HEK293 (cell line): ENCODE measurements around the gene ARHGAP45.
A peak's percentile ranks its signal among the peaks of the same experiment; 100 is the strongest.

Experiments
- CTCF ChIA-PET: fragments of 350-600 bp; formaldehyde crosslinking; extraction: SDS; loops from one replicate; lab custom pipeline; 2021; ENCODE audit warnings: antibody characterized with exemption; lab: Yijun Ruan, JAX
- POLR2A ChIA-PET: fragments of 300-600 bp; formaldehyde crosslinking; extraction: SDS; loops from one replicate; lab custom pipeline; 2020; ENCODE audit warnings: antibody characterized with exemption, inconsistent platforms; lab: Yijun Ruan, JAX
- H3K27ac ChIP-seq: fragments of 200-500 bp; sonication (Bioruptor generic); 2 replicates; pipeline ENCODE4 v1.5.1; 2014; ENCODE audit warnings: low read depth, low read length, control low read depth, inconsistent platforms; ENCODE audit errors: extremely low read depth
- H3K36me3 ChIP-seq, 2 experiments: fragments of 200-500 bp in 1 of 2; sonication (Bioruptor generic) in 1 of 2; 1 replicate in 1 of 2; 2 replicates in 1 of 2; pipeline ENCODE4 v1.5.1; 2014 to 2017; ENCODE audit warnings: inconsistent platforms in 2 of 2, low read length in 2 of 2; ENCODE audit not compliant: control insufficient read depth in 2 of 2, insufficient read depth in 1 of 2
- H3K4me1 ChIP-seq: fragments of 200-500 bp; sonication (Bioruptor generic); 2 replicates; pipeline ENCODE4 v1.5.1; 2014; ENCODE audit warnings: mild to moderate bottlenecking, low read length, inconsistent platforms; ENCODE audit not compliant: control insufficient read depth, insufficient read depth
- H3K4me3 ChIP-seq: 2 replicates; pipeline ENCODE4 v1.5.1; 2011; ENCODE audit warnings: low read depth, mild to moderate bottlenecking, control low read depth, low read length, moderate library complexity
- H3K9me3 ChIP-seq: fragments of 200-500 bp; sonication (Bioruptor generic); 2 replicates; pipeline ENCODE4 v1.5.1; 2014; ENCODE audit warnings: low read depth, low read length, inconsistent platforms; ENCODE audit not compliant: control insufficient read depth, insufficient read depth
- INSM2 ChIP-seq: fragments of 450-650 bp; formaldehyde crosslinking; IDR thresholded peaks from 2 replicates; pipeline ENCODE4 v1.5.1; 2016; ENCODE audit warnings: missing biosample characterization, missing genetic modification characterization
- SCRT2 ChIP-seq: fragments of 450-650 bp; formaldehyde crosslinking; IDR thresholded peaks from 2 replicates; pipeline ENCODE4 v1.5.1; 2016; ENCODE audit warnings: missing biosample characterization, missing genetic modification characterization
- ZNF138 ChIP-seq: fragments of 450-650 bp; formaldehyde crosslinking; IDR thresholded peaks from 2 replicates; pipeline ENCODE4 v1.5.1; 2016; ENCODE audit warnings: missing biosample characterization, missing genetic modification characterization, borderline replicate concordance
- ZNF184 ChIP-seq: fragments of 450-650 bp; IDR thresholded peaks from 2 replicates; pipeline ENCODE4 v1.5.1; 2018; ENCODE audit warnings: missing biosample characterization, mild to moderate bottlenecking, missing genetic modification characterization
- ZNF211 ChIP-seq: fragments of 450-650 bp; formaldehyde crosslinking; IDR thresholded peaks from 2 replicates; pipeline ENCODE4 v1.5.1; 2016; ENCODE audit warnings: low read depth, missing biosample characterization, missing genetic modification characterization
- ZNF473 ChIP-seq: fragments of 450-650 bp; formaldehyde crosslinking; IDR thresholded peaks from 2 replicates; pipeline ENCODE4 v1.5.1; 2017; ENCODE audit warnings: missing biosample characterization, missing genetic modification characterization
- ZNF514 ChIP-seq: fragments of 450-650 bp; formaldehyde crosslinking; IDR thresholded peaks from 2 replicates; pipeline ENCODE4 v1.5.1; 2016; ENCODE audit warnings: missing biosample characterization, missing genetic modification characterization
- ZNF585B ChIP-seq: fragments of 450-650 bp; formaldehyde crosslinking; IDR thresholded peaks from 2 replicates; pipeline ENCODE4 v1.5.1; 2016; ENCODE audit warnings: missing biosample characterization, missing genetic modification characterization
- ZNF621 ChIP-seq: fragments of 450-650 bp; formaldehyde crosslinking; IDR thresholded peaks from 2 replicates; pipeline ENCODE4 v1.5.1; 2017; ENCODE audit warnings: missing biosample characterization, missing genetic modification characterization
- ZNF670 ChIP-seq: fragments of 450-650 bp; formaldehyde crosslinking; IDR thresholded peaks from 2 replicates; pipeline ENCODE4 v1.5.1; 2016; ENCODE audit warnings: missing biosample characterization, missing genetic modification characterization, low read depth
- ZNF692 ChIP-seq: fragments of 450-650 bp; formaldehyde crosslinking; IDR thresholded peaks from 2 replicates; pipeline ENCODE4 v1.5.1; 2016; ENCODE audit warnings: missing biosample characterization, missing genetic modification characterization
- ZNF768 ChIP-seq: fragments of 450-650 bp; formaldehyde crosslinking; IDR thresholded peaks from 2 replicates; pipeline ENCODE4 v1.5.1; 2018; ENCODE audit warnings: missing biosample characterization, mild to moderate bottlenecking, missing genetic modification characterization
- TF ChIP-seq, protein P1 (sequence below): fragments of 450-650 bp; formaldehyde crosslinking; IDR thresholded peaks from 2 replicates; pipeline ENCODE4 v1.5.1; 2016; ENCODE audit warnings: missing biosample characterization, missing genetic modification characterization
- TF ChIP-seq, protein P2 (sequence below): fragments of 450-650 bp; formaldehyde crosslinking; IDR thresholded peaks from 2 replicates; pipeline ENCODE4 v1.5.1; 2016; ENCODE audit warnings: missing biosample characterization, missing genetic modification characterization
- TF ChIP-seq, protein P3 (sequence below): fragments of 450-650 bp; formaldehyde crosslinking; IDR thresholded peaks from 2 replicates; pipeline ENCODE4 v1.5.1; 2016; ENCODE audit warnings: missing biosample characterization, missing genetic modification characterization

The ARHGAP45 gene

DNA sequence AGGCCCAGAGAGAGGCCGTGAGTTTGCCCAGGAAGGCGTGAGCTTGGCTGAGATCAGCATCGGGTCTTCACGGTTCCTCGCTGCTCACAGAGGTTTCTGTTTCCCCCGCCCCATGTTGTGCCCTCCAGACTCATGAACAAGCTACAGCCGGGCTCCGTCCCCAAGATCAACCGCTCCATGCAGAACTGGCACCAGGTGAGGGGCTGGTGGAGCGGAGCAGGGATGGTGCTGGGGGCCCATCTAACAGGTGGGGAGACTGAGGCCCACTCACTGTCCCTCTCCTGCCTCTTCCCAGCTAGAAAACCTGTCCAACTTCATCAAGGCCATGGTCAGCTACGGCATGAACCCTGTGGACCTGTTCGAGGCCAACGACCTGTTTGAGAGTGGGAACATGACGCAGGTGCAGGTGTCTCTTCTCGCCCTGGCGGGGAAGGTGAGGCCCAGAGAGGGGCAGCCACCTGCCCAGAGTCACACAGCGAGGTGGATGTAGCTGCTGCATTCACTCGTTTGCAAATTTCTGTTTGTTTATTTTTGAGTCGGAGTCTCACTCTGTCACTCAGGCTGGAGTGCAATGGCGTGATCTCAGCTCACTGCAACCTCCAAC, 34.6 kb upstream of the ARHGAP45 start:
- ChIA-PET POLR2A (no interaction called here), CTCF (interaction anchor here (0.6 kb wide), 1 partner anchor 98 kb away, joined by 3 read pairs; no protein-coding TSS in a partner anchor)
- Histone ChIP-seq H3K27ac (no peak overlapping the region), H3K4me1 (0 out of 2 replicates have a peak, but pooled peaks cover 2% of the 10 kb centered on the region), H3K9me3 (no peaks in the 10 kb centered on the region), H3K36me3 (peaks cover 0 to 13% of the 10 kb centered on the region in 2 experiments; a peak in 1 of 3 replicates), H3K4me3 (no peak overlapping the region)
- TF ChIP-seq SCRT2 (tag by site-specific recombination) = 0 out of 2 replicates have a peak, but pooled peaks have one; percentile 20
- TF ChIP-seq ZNF585B (tag by site-specific recombination) = no peak
- TF ChIP-seq, protein P1, sequence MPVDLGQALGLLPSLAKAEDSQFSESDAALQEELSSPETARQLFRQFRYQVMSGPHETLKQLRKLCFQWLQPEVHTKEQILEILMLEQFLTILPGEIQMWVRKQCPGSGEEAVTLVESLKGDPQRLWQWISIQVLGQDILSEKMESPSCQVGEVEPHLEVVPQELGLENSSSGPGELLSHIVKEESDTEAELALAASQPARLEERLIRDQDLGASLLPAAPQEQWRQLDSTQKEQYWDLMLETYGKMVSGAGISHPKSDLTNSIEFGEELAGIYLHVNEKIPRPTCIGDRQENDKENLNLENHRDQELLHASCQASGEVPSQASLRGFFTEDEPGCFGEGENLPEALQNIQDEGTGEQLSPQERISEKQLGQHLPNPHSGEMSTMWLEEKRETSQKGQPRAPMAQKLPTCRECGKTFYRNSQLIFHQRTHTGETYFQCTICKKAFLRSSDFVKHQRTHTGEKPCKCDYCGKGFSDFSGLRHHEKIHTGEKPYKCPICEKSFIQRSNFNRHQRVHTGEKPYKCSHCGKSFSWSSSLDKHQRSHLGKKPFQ = no peak
- no peak for TF ChIP-seq INSM2 (tag by site-specific recombination)
- no peak for TF ChIP-seq ZNF670
- peak; percentile 77; the same call in 1 of the 2 replicates for TF ChIP-seq ZNF768 (tag by site-specific recombination)
- TF ChIP-seq ZNF514 (tag by site-specific recombination) = no peak

DNA sequence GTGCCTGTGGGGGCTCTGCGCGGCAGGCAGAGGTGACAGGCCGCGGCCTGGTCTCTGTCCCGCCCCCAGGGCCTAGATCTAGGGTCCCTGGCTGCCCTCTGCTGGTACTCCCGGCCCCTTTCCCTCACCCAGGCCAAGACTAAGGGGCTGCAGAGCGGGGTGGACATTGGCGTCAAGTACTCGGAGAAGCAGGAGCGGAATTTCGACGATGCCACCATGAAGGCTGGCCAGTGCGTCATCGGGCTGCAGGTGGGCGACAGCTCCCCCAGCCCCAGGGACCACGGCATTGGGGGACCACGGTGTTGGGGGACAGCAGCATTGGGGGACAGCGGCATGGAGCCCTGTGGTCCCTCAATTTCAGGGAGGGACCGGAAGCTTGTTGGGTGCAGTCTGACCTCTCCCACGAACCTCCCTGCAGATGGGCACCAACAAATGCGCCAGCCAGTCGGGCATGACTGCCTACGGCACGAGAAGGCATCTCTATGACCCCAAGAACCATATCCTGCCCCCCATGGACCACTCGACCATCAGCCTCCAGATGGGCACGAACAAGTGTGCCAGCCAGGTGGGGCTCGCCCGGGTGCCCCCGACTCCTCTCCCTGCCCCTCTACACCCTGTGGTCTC, 30.9 kb upstream of the ARHGAP45 start:
- no peaks in the 10 kb centered on the region for H3K4me1 ChIP-seq
- peaks cover 0 to 13% of the 10 kb centered on the region in 2 experiments; a peak in 1 of 3 replicates for H3K36me3 ChIP-seq
- ChIA-PET POLR2A (no interaction called here), CTCF (no interaction called here)
- no peak overlapping the region for H3K4me3 ChIP-seq
- H3K9me3 ChIP-seq = no peaks in the 10 kb centered on the region
- H3K27ac ChIP-seq = no peak overlapping the region
- no peak for TF ChIP-seq ZNF184 (tag by site-specific recombination)
- TF ChIP-seq ZNF621 (tag by site-specific recombination) = no peak
- TF ChIP-seq, protein P2, sequence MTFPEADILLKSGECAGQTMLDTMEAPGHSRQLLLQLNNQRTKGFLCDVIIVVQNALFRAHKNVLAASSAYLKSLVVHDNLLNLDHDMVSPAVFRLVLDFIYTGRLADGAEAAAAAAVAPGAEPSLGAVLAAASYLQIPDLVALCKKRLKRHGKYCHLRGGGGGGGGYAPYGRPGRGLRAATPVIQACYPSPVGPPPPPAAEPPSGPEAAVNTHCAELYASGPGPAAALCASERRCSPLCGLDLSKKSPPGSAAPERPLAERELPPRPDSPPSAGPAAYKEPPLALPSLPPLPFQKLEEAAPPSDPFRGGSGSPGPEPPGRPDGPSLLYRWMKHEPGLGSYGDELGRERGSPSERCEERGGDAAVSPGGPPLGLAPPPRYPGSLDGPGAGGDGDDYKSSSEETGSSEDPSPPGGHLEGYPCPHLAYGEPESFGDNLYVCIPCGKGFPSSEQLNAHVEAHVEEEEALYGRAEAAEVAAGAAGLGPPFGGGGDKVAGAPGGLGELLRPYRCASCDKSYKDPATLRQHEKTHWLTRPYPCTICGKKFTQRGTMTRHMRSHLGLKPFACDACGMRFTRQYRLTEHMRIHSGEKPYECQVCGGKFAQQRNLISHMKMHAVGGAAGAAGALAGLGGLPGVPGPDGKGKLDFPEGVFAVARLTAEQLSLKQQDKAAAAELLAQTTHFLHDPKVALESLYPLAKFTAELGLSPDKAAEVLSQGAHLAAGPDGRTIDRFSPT (tag by site-specific recombination) = peak; percentile 85
- no peak for TF ChIP-seq ZNF692 (tag by site-specific recombination)
- no peak for TF ChIP-seq ZNF473 (tag by site-specific recombination)
- no peak for TF ChIP-seq ZNF211 (tag by site-specific recombination)
- TF ChIP-seq, protein P3, sequence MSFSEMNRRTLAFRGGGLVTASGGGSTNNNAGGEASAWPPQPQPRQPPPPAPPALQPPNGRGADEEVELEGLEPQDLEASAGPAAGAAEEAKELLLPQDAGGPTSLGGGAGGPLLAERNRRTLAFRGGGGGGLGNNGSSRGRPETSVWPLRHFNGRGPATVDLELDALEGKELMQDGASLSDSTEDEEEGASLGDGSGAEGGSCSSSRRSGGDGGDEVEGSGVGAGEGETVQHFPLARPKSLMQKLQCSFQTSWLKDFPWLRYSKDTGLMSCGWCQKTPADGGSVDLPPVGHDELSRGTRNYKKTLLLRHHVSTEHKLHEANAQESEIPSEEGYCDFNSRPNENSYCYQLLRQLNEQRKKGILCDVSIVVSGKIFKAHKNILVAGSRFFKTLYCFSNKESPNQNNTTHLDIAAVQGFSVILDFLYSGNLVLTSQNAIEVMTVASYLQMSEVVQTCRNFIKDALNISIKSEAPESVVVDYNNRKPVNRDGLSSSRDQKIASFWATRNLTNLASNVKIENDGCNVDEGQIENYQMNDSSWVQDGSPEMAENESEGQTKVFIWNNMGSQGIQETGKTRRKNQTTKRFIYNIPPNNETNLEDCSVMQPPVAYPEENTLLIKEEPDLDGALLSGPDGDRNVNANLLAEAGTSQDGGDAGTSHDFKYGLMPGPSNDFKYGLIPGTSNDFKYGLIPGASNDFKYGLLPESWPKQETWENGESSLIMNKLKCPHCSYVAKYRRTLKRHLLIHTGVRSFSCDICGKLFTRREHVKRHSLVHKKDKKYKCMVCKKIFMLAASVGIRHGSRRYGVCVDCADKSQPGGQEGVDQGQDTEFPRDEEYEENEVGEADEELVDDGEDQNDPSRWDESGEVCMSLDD = peak; percentile 36; the same call in 1 of the 2 replicates
- TF ChIP-seq ZNF138 = no peak
